HL-60/S4 treated with phorbol 12-myristate 13-acetate at 8.2 ng/mL for 4 days and 3 days (cell line): Measurements from ENCODE around the gene PRR18.

Experiments
- in situ Hi-C: fragments of 300-500 bp; cut with MboI; formaldehyde crosslinking; loops from 2 replicates; pipeline ENCODE4 v1.15.0; 2022; ENCODE audit warnings: low sequenced_read_pairs

Gene PRR18

DNA sequence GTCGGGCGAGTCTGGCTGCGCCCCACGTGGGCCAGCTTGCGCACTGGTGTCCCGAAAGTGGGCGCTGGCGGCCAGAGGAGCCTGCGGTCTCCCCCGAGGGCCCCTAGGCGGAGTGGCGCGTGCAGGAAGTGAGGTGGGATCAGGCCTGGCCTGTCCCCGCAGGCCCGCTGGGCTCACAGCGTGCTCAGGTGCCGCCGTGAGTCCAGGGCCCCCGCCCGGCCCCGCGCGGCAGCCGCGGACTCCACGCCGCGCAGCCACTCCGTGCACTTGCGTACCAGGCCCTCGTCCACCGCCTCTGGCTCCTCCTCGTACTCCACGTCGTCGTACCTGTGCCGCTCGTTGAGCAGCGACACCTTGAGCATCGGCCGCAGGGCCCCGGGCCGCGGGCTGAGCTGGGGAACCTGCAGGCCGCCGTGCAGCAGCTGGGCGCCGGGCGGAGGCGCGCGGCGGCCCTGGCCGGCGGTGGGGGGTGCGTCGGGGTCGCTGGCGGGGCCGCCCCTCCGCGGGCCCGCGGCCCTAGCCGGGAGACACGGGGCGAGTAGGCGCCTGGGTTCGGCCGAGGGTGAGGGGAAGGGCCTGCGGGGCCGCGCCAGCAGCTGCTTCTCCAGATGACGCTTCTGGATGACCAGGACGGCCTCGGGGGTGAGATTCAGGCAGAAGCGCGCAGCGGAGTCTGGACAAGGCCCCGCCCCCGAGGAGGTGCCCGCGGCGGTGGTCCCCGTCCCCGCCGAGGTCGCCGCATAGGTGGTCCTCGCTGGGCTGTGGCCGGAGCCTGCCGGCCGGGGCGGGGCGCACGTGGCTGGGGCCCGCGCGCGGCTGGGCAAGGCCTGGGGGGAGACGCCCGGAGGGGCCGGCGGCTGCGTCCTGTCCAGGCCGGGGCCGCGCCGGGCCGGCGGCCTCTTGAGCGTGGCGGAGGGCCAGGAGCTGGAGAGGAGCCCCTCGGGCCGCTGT is 835 bp downstream of the PRR18 start:
- in situ Hi-C loops = no loop called here

- in situ Hi-C loops = no loop called here
Observed at GRCh38 chr6:166306378-166307081, 1.7 kb downstream of the PRR18 start.

- in situ Hi-C loops = no loop called here
Observed at GRCh38 chr6:166305562-166306117, 2.6 kb downstream of the PRR18 start.

DNA sequence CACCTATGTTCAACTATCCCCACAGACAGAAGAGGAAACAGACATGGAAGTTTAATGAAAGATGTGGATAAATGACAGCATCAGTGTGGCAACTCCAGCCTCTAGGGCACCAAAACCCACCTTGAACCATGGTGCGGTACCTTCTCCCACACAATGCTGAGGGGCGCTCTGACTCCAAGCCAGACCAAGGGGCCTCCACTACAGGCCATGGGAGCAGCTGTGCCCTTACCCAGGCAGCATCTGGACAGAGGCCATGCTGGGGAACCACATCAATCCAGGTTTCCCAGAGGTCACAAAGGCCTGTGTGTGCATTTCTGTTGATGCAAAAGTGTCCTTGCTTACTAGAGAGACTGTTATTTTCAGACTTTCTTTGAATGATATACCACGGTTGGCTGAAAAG is 4.1 kb downstream of the PRR18 start:
- in situ Hi-C loops = no loop called here

GRCh38 chr6:166301611-166302529 is 6.3 kb downstream of the PRR18 start:
- in situ Hi-C loops = no loop called here

DNA sequence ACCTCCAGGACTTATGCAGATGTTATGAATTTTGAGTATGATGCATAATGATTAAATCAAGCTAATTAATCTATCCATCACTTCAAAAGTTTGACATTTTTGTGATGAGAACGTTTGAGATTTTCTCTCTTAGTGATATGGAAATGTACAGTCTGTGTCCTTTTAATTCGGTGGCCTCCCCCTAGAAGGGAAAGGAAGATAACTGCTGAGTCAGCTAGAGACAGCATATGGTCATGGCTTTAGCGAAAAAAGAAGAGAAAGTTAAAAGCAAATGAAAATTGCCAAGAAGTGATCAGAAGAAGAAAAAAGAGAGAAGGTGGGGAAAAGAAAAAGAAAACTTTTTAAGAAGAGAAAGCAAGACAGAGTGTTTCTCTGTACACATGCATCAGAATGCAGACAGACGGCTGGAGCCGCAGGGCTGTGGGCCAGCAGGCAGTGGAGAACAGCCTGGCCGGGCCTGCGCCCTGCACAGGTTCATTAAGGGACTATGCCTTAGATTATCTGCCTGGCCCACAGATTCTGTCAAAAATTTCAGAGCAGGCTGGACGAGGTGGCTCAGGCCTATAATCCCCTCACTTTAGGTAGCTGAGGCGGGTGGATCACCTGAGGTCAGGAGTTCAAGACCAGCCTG is 7.7 kb downstream of the PRR18 start:
- in situ Hi-C loops = no loop called here

DNA sequence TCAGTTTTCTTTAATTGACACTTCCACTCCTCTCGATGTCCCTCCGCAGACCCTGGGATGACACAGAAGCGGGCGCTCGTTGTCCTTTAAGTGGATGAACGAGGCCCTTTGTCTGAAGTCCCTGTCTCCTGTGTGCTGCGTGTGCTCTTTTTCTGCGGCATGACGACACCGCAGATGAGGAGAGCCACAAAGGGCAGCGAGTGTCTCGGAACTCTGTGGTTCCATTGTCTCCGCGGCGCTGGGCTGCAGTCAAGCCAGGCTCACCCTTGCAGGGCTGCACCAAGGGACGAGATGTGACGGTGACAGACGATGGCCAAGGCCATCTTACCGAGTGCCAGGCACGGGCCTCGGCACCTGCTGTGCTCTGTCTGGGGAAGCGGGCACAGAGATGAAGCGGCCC is 10.6 kb downstream of the PRR18 start:
- in situ Hi-C loops = no loop called here

- in situ Hi-C loops = no loop called here
Observed at GRCh38 chr6:166296035-166296883, 11.9 kb downstream of the PRR18 start.

DNA sequence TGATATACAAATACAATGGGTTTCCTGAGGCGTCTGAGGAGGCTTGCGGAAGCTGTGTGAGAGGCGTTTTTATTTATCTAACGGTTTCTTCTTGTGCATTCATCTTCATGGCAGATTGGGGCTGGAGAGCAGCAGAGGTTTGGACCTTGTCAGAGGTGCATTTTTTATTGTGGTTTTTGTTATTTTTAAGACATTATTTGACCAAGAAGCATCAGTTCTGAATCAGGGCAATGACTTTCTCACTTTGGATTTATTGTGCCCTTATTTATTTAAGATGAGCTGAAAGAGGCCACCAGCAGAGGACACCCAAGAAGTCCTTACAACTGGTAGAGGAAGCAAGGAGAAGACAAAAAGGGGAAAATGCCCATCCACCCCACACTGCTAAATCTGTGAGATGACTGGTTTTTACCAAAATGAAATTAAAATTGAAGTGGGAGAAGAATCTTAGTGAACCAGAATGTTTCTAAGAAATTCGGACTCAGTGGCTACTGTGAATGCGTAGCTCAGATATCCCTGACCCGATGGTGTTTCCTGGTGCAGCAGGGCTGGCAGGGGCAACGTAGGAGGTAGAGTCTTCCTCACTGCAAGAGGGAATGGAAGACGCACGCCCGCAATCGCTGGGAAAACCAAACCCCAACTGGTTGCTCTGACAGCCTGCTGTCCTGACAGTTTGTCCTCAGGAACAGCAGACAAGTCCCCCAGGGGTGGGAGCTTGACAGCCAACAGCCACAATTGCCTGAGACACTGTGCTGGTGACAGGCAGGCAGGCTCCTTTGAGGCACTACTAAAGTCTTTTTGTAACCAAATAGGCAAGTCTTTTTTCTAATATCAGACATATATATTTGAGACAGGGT is 14.2 kb downstream of the PRR18 start:
- in situ Hi-C loops = no loop called here

DNA sequence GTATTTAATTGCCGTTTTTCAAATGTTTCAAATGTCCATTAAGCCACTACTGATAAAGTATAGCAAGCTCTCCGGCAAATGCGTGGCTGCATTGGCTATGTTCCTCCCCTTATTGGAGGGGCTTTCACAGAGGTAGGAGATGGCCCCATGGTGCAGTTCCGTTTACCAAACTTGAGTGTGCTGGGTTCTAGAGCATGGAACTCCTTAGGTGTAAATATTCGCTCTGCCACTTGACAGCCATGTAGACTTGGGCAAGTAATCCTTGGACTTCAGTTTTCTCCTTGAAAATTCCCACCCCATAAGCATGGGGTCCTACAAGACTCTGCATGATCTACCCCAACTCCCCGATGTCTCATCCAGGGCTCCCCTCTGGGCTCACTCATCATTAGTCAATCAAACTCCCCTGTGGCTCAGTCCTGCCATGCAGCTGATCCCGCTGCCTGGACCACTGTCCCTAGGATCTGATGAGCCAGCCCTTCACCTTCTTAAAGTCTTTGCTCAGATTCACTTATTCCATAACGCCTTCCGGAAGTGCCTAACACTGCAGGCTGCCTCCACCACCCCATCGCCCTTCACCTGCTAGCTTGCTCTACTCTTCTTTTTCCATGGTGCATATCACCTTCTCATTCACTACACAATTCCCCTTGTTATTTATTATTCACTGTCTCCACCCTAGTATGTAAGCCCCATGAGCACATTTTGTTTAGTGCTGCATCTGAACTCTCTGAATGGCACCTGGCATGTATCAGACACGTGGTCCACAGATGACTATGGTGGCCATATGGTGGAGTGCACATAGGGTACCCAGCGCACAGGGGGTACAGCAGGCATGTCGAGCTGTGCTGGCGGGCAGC is 18.8 kb downstream of the PRR18 start:
- in situ Hi-C loops = no loop called here

GRCh38 chr6:166286839-166287271 is 21.3 kb downstream of the PRR18 start:
- in situ Hi-C loops = no loop called here

GRCh38 chr6:166285233-166285632 is 23.0 kb downstream of the PRR18 start:
- in situ Hi-C loops = no loop called here

DNA sequence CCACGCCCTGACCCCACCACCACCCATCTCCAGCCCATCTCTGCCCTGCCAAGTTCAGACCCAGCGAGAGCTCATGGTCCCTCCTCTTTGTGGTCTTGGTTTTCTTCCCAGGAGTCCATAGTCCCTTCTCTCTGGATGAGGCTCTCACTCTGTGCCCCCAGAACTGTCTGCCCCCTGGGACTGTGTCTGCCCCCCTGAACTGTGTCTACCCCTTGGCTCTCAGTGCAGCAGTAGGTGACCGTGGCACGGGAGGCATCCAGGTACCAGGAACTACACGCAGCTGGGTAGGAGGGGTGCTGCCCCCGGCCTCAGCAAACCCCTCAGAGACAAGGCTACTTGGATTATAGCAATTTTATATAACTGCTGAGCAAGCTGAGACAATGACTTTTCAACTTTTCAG is 23.6 kb downstream of the PRR18 start:
- in situ Hi-C loops = no loop called here

GRCh38 chr6:166282394-166283032 is 25.7 kb downstream of the PRR18 start:
- in situ Hi-C loops = no loop called here

DNA sequence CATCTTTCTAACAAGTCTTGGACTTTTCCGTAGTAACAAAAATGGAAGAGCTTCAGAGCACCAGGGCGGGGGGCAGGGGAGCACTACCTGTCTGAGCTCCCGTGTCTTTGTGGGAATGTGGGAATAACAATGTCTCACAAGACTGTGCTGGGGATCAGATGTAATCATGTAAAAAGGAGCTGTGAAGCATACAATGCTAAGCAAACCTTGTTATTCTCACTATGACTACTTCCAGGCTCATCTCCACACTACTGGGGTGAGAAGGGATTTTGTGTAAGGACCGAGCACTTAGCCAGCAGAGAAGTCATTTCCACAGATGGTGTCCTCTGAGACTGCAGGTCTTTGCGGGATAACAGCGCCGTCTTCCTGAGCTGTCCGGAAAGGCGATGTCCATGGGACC is 27.1 kb downstream of the PRR18 start:
- in situ Hi-C loops = no loop called here

DNA sequence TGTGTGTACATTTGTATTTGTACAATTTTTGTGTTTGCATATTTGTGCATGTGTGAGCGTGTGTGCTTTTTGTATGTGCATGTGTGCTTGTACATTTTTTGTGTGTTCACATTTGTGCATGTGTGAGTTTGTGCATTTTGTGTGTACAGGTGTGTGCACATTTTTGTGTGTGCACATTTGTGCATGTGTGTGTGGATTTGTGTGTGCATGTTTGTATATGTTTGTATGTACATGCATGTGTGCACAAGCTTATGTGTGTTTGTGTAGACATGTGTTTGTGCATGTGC is 28.9 kb downstream of the PRR18 start:
- in situ Hi-C loops = loop anchor here (5.0 kb wide), 1 partner anchor 118 kb away; no protein-coding TSS in a partner anchor
